ENCODE results near the gene CKAP5.

Gene CKAP5

DNA sequence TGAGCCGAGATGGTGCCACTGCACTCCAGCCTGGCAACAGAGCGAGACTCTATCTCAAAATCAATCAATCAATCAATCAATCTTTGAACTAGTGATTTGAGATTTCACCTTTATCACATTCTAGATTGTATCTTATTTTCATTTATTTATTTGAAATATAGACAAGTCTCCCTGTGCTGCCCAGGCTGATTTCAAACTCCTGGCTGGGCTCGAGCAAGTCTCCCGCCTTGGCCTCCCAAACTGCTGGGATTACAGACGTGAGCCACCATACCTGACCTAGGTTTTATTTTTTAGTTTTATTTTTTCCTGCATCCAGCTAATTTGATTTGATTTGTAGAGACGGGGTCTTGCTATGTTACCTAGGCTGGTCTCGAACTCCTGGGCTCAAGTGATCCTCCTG, 109.9 kb downstream of the CKAP5 start:
- CTCF ChIA-PET: interaction anchor here (0.6 kb wide), 1 partner anchor 11 kb away, joined by 6 read pairs; no protein-coding TSS in a partner anchor
- POLR2A ChIA-PET: no interaction called here

GRCh38 chr11:46733234-46733633, 112.8 kb downstream of the CKAP5 start:
- H3K9me3 ChIP-seq (ENCODE audit: control insufficient read depth, insufficient read depth, low read depth, low read length): no peaks in the 10 kb centered on the region
- H3K36me3 ChIP-seq (ENCODE audit: control insufficient read depth in 2 of 2, insufficient read depth in 1 of 2, low read length in 2 of 2): no peaks in the 10 kb centered on the region
- no peak overlapping the region for H3K4me3 ChIP-seq (ENCODE audit: low read depth, low read length)
- H3K27ac ChIP-seq (ENCODE audit: extremely low read depth, low read depth, low read length): no peak overlapping the region
- no peaks in the 10 kb centered on the region for H3K4me1 ChIP-seq (ENCODE audit: control insufficient read depth, insufficient read depth, low read length)
- TF ChIP-seq ZNF169 (tag by site-specific recombination; IDR thresholded peaks at IDR 0.05): no peak
- TF ChIP-seq, protein P1, sequence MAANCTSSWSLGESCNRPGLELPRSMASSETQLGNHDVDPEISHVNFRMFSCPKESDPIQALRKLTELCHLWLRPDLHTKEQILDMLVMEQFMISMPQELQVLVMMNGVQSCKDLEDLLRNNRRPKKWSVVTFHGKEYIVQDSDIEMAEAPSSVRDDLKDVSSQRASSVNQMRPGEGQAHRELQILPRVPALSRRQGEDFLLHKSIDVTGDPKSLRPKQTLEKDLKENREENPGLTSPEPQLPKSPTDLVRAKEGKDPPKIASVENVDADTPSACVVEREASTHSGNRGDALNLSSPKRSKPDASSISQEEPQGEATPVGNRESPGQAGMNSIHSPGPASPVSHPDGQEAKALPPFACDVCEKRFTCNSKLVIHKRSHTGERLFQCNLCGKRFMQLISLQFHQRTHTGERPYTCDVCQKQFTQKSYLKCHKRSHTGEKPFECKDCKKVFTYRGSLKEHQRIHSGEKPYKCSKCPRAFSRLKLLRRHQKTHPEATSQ (tag by site-specific recombination; IDR thresholded peaks at IDR 0.05): no peak
- TF ChIP-seq ZNF747 (tag by site-specific recombination; IDR thresholded peaks at IDR 0.05): no peak
- TF ChIP-seq ZNF768 (tag by site-specific recombination; IDR thresholded peaks at IDR 0.05): no peak
- ChIA-PET CTCF (interaction anchor here (0.6 to 0.7 kb wide), 2 partner anchors 14 to 344 kb away, joined by 3 to 5 read pairs; partner anchors contain the start of gene F2), POLR2A (no interaction called here)

More for the DNA sequence above, 109.9 kb downstream of the CKAP5 start:
- no peaks in the 10 kb centered on the region for H3K9me3 ChIP-seq (ENCODE audit: control insufficient read depth, insufficient read depth, low read depth, low read length)
- no peak overlapping the region for H3K4me3 ChIP-seq (ENCODE audit: low read depth, low read length)
- no peak for TF ChIP-seq SP2 (tag by site-specific recombination; IDR thresholded peaks at IDR 0.05)
- TF ChIP-seq TCF7L2 (IDR thresholded peaks at IDR 0.05; ENCODE audit: borderline replicate concordance, low read depth, low read length): no peak
- H3K27ac ChIP-seq (ENCODE audit: extremely low read depth, low read depth, low read length): no peak overlapping the region
- peaks cover 0 to 6% of the 10 kb centered on the region in 2 experiments; a peak in 2 of 3 replicates for H3K36me3 ChIP-seq (ENCODE audit: control insufficient read depth in 2 of 2, insufficient read depth in 1 of 2, low read length in 2 of 2)
- no peaks in the 10 kb centered on the region for H3K4me1 ChIP-seq (ENCODE audit: control insufficient read depth, insufficient read depth, low read length)

DNA sequence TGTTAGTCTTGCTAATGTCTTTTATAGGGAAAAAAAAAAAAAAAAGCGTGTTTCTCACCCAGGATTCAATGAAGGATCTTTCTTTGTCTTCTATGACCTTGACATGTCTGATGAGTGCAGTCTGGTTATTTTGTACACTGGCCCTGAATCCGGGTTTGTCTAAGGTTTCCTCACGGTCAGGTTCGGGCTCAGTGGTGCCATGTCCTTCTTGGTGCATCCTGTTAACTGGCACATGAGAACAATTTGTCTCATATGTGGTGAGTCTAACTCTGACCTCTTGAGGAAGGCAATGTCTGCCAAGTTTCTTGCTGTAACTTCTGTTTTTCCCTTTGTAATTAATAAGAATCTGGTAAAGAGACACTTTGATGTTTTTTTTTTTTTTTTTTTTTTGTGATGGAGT, 114.5 kb downstream of the CKAP5 start:
- no peak overlapping the region for H3K27ac ChIP-seq (ENCODE audit: extremely low read depth, low read depth, low read length)
- H3K9me3 ChIP-seq (ENCODE audit: control insufficient read depth, insufficient read depth, low read depth, low read length): no peaks in the 10 kb centered on the region
- CTCF ChIA-PET: no interaction called here
- no peaks in the 10 kb centered on the region for H3K36me3 ChIP-seq (ENCODE audit: control insufficient read depth in 2 of 2, insufficient read depth in 1 of 2, low read length in 2 of 2)
- TF ChIP-seq BCL11A (tag by site-specific recombination; IDR thresholded peaks at IDR 0.05; ENCODE audit: low read depth) (no peak), KLF1 (tag by site-specific recombination; IDR thresholded peaks at IDR 0.05) (no peak), ZNF350 (tag by site-specific recombination; IDR thresholded peaks at IDR 0.05) (no peak), SP3 (tag by site-specific recombination; IDR thresholded peaks at IDR 0.05) (no peak), WT1 (tag by site-specific recombination; IDR thresholded peaks at IDR 0.05) (no peak), HOXC10 (CRISPR knock-in tag; IDR thresholded peaks at IDR 0.05) (no peak)
- TF ChIP-seq, protein P2, sequence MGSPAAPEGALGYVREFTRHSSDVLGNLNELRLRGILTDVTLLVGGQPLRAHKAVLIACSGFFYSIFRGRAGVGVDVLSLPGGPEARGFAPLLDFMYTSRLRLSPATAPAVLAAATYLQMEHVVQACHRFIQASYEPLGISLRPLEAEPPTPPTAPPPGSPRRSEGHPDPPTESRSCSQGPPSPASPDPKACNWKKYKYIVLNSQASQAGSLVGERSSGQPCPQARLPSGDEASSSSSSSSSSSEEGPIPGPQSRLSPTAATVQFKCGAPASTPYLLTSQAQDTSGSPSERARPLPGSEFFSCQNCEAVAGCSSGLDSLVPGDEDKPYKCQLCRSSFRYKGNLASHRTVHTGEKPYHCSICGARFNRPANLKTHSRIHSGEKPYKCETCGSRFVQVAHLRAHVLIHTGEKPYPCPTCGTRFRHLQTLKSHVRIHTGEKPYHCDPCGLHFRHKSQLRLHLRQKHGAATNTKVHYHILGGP (tag by site-specific recombination; IDR thresholded peaks at IDR 0.05): no peak
- H3K4me3 ChIP-seq (ENCODE audit: low read depth, low read length): no peak overlapping the region
- no peaks in the 10 kb centered on the region for H3K4me1 ChIP-seq (ENCODE audit: control insufficient read depth, insufficient read depth, low read length)
- POLR2A ChIA-PET: no interaction called here

- H3K36me3 ChIP-seq (ENCODE audit: control insufficient read depth in 2 of 2, insufficient read depth in 1 of 2, low read length in 2 of 2): no peaks in the 10 kb centered on the region
- H3K4me3 ChIP-seq (ENCODE audit: low read depth, low read length): no peak overlapping the region
- no peaks in the 10 kb centered on the region for H3K9me3 ChIP-seq (ENCODE audit: control insufficient read depth, insufficient read depth, low read depth, low read length)
- POLR2A ChIA-PET: no interaction called here
- TF ChIP-seq ZNF664 (tag by site-specific recombination; IDR thresholded peaks at IDR 0.05) (peak; percentile 48; the same call in 1 of the 2 replicates), ZNF138 (tag by site-specific recombination; IDR thresholded peaks at IDR 0.05; ENCODE audit: borderline replicate concordance) (no peak), ZNF600 (tag by site-specific recombination; IDR thresholded peaks at IDR 0.05) (peak; percentile 61), GFI1B (tag by site-specific recombination; IDR thresholded peaks at IDR 0.05) (no peak)
- CTCF ChIA-PET: no interaction called here
- H3K27ac ChIP-seq (ENCODE audit: extremely low read depth, low read depth, low read length): no peak overlapping the region
- no peaks in the 10 kb centered on the region for H3K4me1 ChIP-seq (ENCODE audit: control insufficient read depth, insufficient read depth, low read length)
Observed at GRCh38 chr11:46729110-46730027, 116.7 kb downstream of the CKAP5 start.

All from HEK293 (cell line).